Neural cell (in vitro differentiated cells): ENCODE measurements around the gene NRG3. TPM values are rescaled to one million over a fixed set of nuclear protein-coding genes. Genes with fewer than 3 reads are reported as not detected.

Experiments used
- H2AFZ ChIP-seq: fragments of 200-600, 300-800 bp; sonication (generic), shearing (Covaris generic); 2 replicates; pipeline ENCODE4 v1.6.0; 2014; ENCODE audit warnings: low read depth, mild to moderate bottlenecking, antibody characterized with exemption, low read length, moderate library complexity
- H3F3A ChIP-seq: fragments of 200-600 bp; shearing (Covaris generic); 2 replicates; pipeline ENCODE4 v1.6.1; 2016; ENCODE audit warnings: mild to moderate bottlenecking, moderate library complexity, mixed read lengths, antibody characterized with exemption, low read length; ENCODE audit not compliant: insufficient read depth, poor library complexity, severe bottlenecking
- H3K27ac ChIP-seq: fragments of 200-600, 300-800 bp; sonication (generic), shearing (Covaris generic); 2 replicates; pipeline ENCODE4 v1.5.1; 2014; ENCODE audit warnings: mild to moderate bottlenecking, low read length, moderate library complexity
- H3K27me3 ChIP-seq: fragments of 300-800, 200-600 bp; sonication (generic), shearing (Covaris generic); 2 replicates; pipeline ENCODE4 v1.6.0; 2014; ENCODE audit warnings: mild to moderate bottlenecking, low read depth, low read length, moderate library complexity; ENCODE audit not compliant: insufficient read depth
- H3K36me3 ChIP-seq: fragments of 300-800, 200-600 bp; sonication (generic), shearing (Covaris generic); 2 replicates; pipeline ENCODE4 v1.5.1; 2014; ENCODE audit warnings: mild to moderate bottlenecking, antibody characterized with exemption, low read length, moderate library complexity; ENCODE audit not compliant: insufficient read depth
- H3K4me2 ChIP-seq: fragments of 300-800, 200-600 bp; sonication (generic), shearing (Covaris generic); 2 replicates; pipeline ENCODE4 v1.6.0; 2014; ENCODE audit warnings: mild to moderate bottlenecking, low read length
- H3K4me3 ChIP-seq: fragments of 300-800, 200-600 bp; sonication (generic), shearing (Covaris generic); 2 replicates; pipeline ENCODE4 v1.5.1; 2014; ENCODE audit warnings: mild to moderate bottlenecking, low read length, moderate library complexity
- H3K79me2 ChIP-seq: fragments of 200-600 bp; shearing (Covaris generic); replicated peaks from 2 replicates; pipeline ENCODE4 v1.6.0; 2014; ENCODE audit warnings: mild to moderate bottlenecking, low read length, moderate library complexity; ENCODE audit not compliant: insufficient read depth
- H3K9ac ChIP-seq: fragments of 300-800, 200-600 bp; sonication (generic), shearing (Covaris generic); 2 replicates; pipeline ENCODE4 v1.6.1; 2016; ENCODE audit warnings: mild to moderate bottlenecking, low read length, mixed read lengths
- H3K9me2 ChIP-seq: fragments of 200-600 bp; shearing (Covaris generic); 2 replicates; pipeline ENCODE4 v1.6.1; 2016; ENCODE audit warnings: mild to moderate bottlenecking, low read length, mixed read lengths; ENCODE audit not compliant: insufficient read depth
- H3K9me3 ChIP-seq: fragments of 200-600, 300-800 bp; sonication (generic), shearing (Covaris generic); 2 replicates; pipeline ENCODE4 v1.6.1; 2016; ENCODE audit warnings: mild to moderate bottlenecking, mixed run types, low read length, moderate library complexity, mixed read lengths
- H4K20me1 ChIP-seq: fragments of 200-600 bp; shearing (Covaris generic); 2 replicates; pipeline ENCODE4 v1.6.1; 2016; ENCODE audit warnings: mild to moderate bottlenecking, mixed run types; ENCODE audit not compliant: insufficient read depth
- CTCF ChIP-seq: fragments of 450-650 bp; IDR thresholded peaks from 2 replicates; pipeline ENCODE4 v1.5.1; 2014; ENCODE audit warnings: antibody characterized with exemption, mild to moderate bottlenecking, moderate library complexity; ENCODE audit not compliant: poor library complexity, severe bottlenecking
- EP300 ChIP-seq: fragments of 450-650 bp; conservative IDR thresholded peaks from 2 replicates; pipeline ENCODE4 v1.6.1; 2014; ENCODE audit warnings: antibody characterized with exemption, mild to moderate bottlenecking, moderate library complexity; ENCODE audit not compliant: poor library complexity, severe bottlenecking
- EZH2 ChIP-seq: fragments of 200-600, 300-800 bp; shearing (Covaris generic), sonication (generic); IDR thresholded peaks from 2 replicates; pipeline ENCODE4 v1.6.1; 2014; ENCODE audit warnings: antibody characterized with exemption, low read length, borderline replicate concordance, mild to moderate bottlenecking; ENCODE audit not compliant: insufficient read depth, poor library complexity, severe bottlenecking
- MXI1 ChIP-seq: fragments of 450-650 bp; conservative IDR thresholded peaks from 2 replicates; pipeline ENCODE4 v1.6.1; 2014; ENCODE audit warnings: antibody characterized with exemption, mild to moderate bottlenecking; ENCODE audit not compliant: poor library complexity, severe bottlenecking
- POLR2AphosphoS5 ChIP-seq: IDR thresholded peaks from 2 replicates; pipeline ENCODE4 v1.6.1; 2012
- RAD21 ChIP-seq: fragments of 450-650 bp; conservative IDR thresholded peaks from 2 replicates; pipeline ENCODE4 v1.6.1; 2014; ENCODE audit warnings: antibody characterized with exemption, mild to moderate bottlenecking, moderate library complexity
- REST ChIP-seq: IDR thresholded peaks from 2 replicates; pipeline ENCODE4 v1.6.1; 2012; ENCODE audit warnings: borderline replicate concordance
- SMC3 ChIP-seq: fragments of 450-650 bp; conservative IDR thresholded peaks from 2 replicates; pipeline ENCODE4 v1.6.1; 2014; ENCODE audit warnings: antibody characterized with exemption, mild to moderate bottlenecking, moderate library complexity; ENCODE audit not compliant: poor library complexity
- TAF1 ChIP-seq: IDR thresholded peaks from 2 replicates; pipeline ENCODE4 v1.6.1; 2012; ENCODE audit warnings: low read depth
- polyA plus RNA-seq: library from polyadenylated mRNA; depleted of rRNA; stranded (reverse); fragments of >200 nt; gene quantifications from 2 replicates; pipeline ENCODE4 v1.2.3, GENCODE V29; 2014

Gene NRG3
- polyA plus RNA-seq, 1 donor from 2014 or later: 14.0 TPM

- TF ChIP-seq EZH2: no peak
- no peak for TF ChIP-seq RAD21
- no peak for TF ChIP-seq REST
- no peak for TF ChIP-seq EP300
- no peak for TF ChIP-seq CTCF
- no peak for TF ChIP-seq SMC3
- TF ChIP-seq POLR2AphosphoS5: no peak
- H3K4me3 ChIP-seq: no peak overlapping the region
- H3K36me3 ChIP-seq: no peaks in the 10 kb centered on the region
- no peaks in the 10 kb centered on the region for H4K20me1 ChIP-seq
- no peak overlapping the region for H3K4me2 ChIP-seq
- no peak overlapping the region for H2AFZ ChIP-seq
- no peaks in the 10 kb centered on the region for H3F3A ChIP-seq
- no peaks in the 10 kb centered on the region for H3K9me2 ChIP-seq
- no peaks in the 10 kb centered on the region for H3K27me3 ChIP-seq
- H3K27ac ChIP-seq: no peak overlapping the region
- H3K9me3 ChIP-seq: no peaks in the 10 kb centered on the region
- no peak overlapping the region for H3K9ac ChIP-seq
- H3K79me2 ChIP-seq: peaks cover 18% of the 10 kb centered on the region
Measured at GRCh38 chr10:81884856-81885255, 9.9 kb downstream of the NRG3 start.

- Histone ChIP-seq H4K20me1 (no peaks in the 10 kb centered on the region), H2AFZ (no peak overlapping the region), H3K9me2 (no peaks in the 10 kb centered on the region), H3K79me2 (peaks cover 12% of the 10 kb centered on the region), H3K9me3 (no peaks in the 10 kb centered on the region), H3K4me3 (no peak overlapping the region), H3K27me3 (no peaks in the 10 kb centered on the region), H3K4me2 (no peak overlapping the region), H3K36me3 (no peaks in the 10 kb centered on the region), H3F3A (no peaks in the 10 kb centered on the region), H3K9ac (no peak overlapping the region), H3K27ac (no peak overlapping the region)
- no peak for TF ChIP-seq RAD21
- no peak for TF ChIP-seq EP300
- no peak for TF ChIP-seq EZH2
- TF ChIP-seq SMC3: no peak
- TF ChIP-seq CTCF: no peak
- no peak for TF ChIP-seq MXI1
- no peak for TF ChIP-seq TAF1
Measured at GRCh38 chr10:81885491-81885890, 10.5 kb downstream of the NRG3 start.
